Kidney epithelial cell (primary cell): ENCODE measurements around the gene CYFIP1. TPM values are rescaled to one million over a fixed set of nuclear protein-coding genes. Genes with fewer than 3 reads are reported as not detected.

Experiments
- DNase-seq: peaks from one replicate; pipeline ENCODE4 v3.0.0-alpha.2; 2010; ENCODE audit warnings: low read depth
- H3K27me3 ChIP-seq: 2 replicates; pipeline ENCODE4 v1.6.0; 2011; ENCODE audit warnings: low read length; ENCODE audit not compliant: control insufficient read depth, insufficient read depth
- H3K36me3 ChIP-seq: 2 replicates; pipeline ENCODE4 v1.5.1; 2011; ENCODE audit warnings: low read length; ENCODE audit not compliant: control insufficient read depth, insufficient read depth
- H3K4me3 ChIP-seq: 2 replicates; pipeline ENCODE4 v1.5.1; 2011; ENCODE audit warnings: low read depth, mild to moderate bottlenecking, control low read depth, low read length
- CTCF ChIP-seq: IDR thresholded peaks from 2 replicates; pipeline ENCODE4 v1.5.1; 2011; ENCODE audit warnings: mild to moderate bottlenecking, moderate library complexity, low read length, control low read depth, inconsistent platforms; ENCODE audit not compliant: insufficient read depth, poor library complexity, severe bottlenecking
- total RNA-seq: library from RNA; depleted of rRNA; stranded (reverse); fragments of >200 nt; gene quantifications from 2 replicates; pipeline ENCODE4 v1.2.3, GENCODE V29; 2015

CYFIP1 gene
- total RNA-seq, 1 donor from 2014 or later, result 110 TPM

- no peaks in the 10 kb centered on the region for H3K27me3 ChIP-seq
- DNase-seq, result no peak
- no peak for TF ChIP-seq CTCF
- peaks cover 2% of the 10 kb centered on the region for H3K36me3 ChIP-seq
- H3K4me3 ChIP-seq, result no peak overlapping the region
Measured at GRCh38 chr15:22874966-22875365, 105.2 kb downstream of the CYFIP1 start.

- no peak for TF ChIP-seq CTCF
- Histone ChIP-seq H3K36me3 (peaks cover 2% of the 10 kb centered on the region), H3K4me3 (no peak overlapping the region), H3K27me3 (no peaks in the 10 kb centered on the region)
- no peak for DNase-seq
Measured at GRCh38 chr15:22874256-22874655, 105.9 kb downstream of the CYFIP1 start.

GRCh38 chr15:22873841-22874240 is 106.3 kb downstream of the CYFIP1 start:
- no peak overlapping the region for H3K4me3 ChIP-seq
- DNase-seq, result no peak
- peaks cover 2% of the 10 kb centered on the region for H3K36me3 ChIP-seq
- no peaks in the 10 kb centered on the region for H3K27me3 ChIP-seq
- TF ChIP-seq CTCF, result no peak

- TF ChIP-seq CTCF, result no peak
- H3K36me3 ChIP-seq, result peaks cover 2% of the 10 kb centered on the region
- no peak overlapping the region for H3K4me3 ChIP-seq
- no peaks in the 10 kb centered on the region for H3K27me3 ChIP-seq
- DNase-seq, result peak; percentile 74
Measured at GRCh38 chr15:22872936-22873701, 107.0 kb downstream of the CYFIP1 start.

GRCh38 chr15:22871481-22872086 is 108.6 kb downstream of the CYFIP1 start:
- H3K36me3 ChIP-seq, result peaks cover 1% of the 10 kb centered on the region
- no peak for TF ChIP-seq CTCF
- no peak for DNase-seq
- no peaks in the 10 kb centered on the region for H3K27me3 ChIP-seq
- H3K4me3 ChIP-seq, result no peak overlapping the region
